ENCODE measurements around the gene SFPQ.
"Not testable (repeated sequence)": the region's sequence is repeated elsewhere in the genome, so short reads cannot be mapped to it uniquely, and the experiment has no call there.

Gene SFPQ

GRCh38 chr1:35143737-35144508 lies 49.0 kb downstream of the SFPQ start:
- no peak for DNase-seq (ENCODE audit: low read depth in 2 of 3, low spot score in 2 of 3)

- not testable (repeated sequence) for DNase-seq (ENCODE audit: low read depth in 2 of 3, low spot score in 2 of 3)
Measured at GRCh38 chr1:35142728-35143127, 50.2 kb downstream of the SFPQ start.

- not testable (repeated sequence) for DNase-seq (ENCODE audit: low read depth in 2 of 3, low spot score in 2 of 3)
Measured at GRCh38 chr1:35142294-35142693, 50.7 kb downstream of the SFPQ start.

GRCh38 chr1:35137590-35137989 lies 55.4 kb downstream of the SFPQ start:
- DNase-seq (ENCODE audit: low read depth in 2 of 3, low spot score in 2 of 3) = not testable (repeated sequence)

GRCh38 chr1:35136780-35137179 lies 56.2 kb downstream of the SFPQ start:
- no peak for DNase-seq (ENCODE audit: low read depth in 2 of 3, low spot score in 2 of 3)
